ENCODE measurements around the gene MAGOH. TPM values are rescaled to one million over a fixed set of nuclear protein-coding genes. Genes with fewer than 3 reads are reported as not detected.
A peak's percentile ranks its signal among the peaks of the same experiment; 100 is the strongest.

MAGOH gene
- total and polyA plus RNA-seq, 2 donors (not counting 1 experiment from before 2014, with no cell fraction given): 33.0 to 34.5 TPM

- Histone ChIP-seq H3K27me3 (ENCODE audit: control insufficient read depth, insufficient read depth, low read length) (no peaks in the 10 kb centered on the region), H3K79me2 (ENCODE audit: control insufficient read depth, insufficient read depth, low read length) (peaks cover 11% of the 10 kb centered on the region), H3K4me2 (ENCODE audit: extremely low read depth, insufficient read depth, low read length) (peak overlapping the region; percentile 93), H4K20me1 (ENCODE audit: control insufficient read depth, extremely low read depth, insufficient read depth, low read length) (no peaks in the 10 kb centered on the region), H3K36me3 (ENCODE audit: control insufficient read depth, insufficient read depth, low read length) (peaks cover 4% of the 10 kb centered on the region), H3K4me3 (replicated peaks in 1 of 4; ENCODE audit: control extremely low read depth in 1 of 4, insufficient read depth in 1 of 4, low read depth in 3 of 4, low read length in 4 of 4) (peak overlapping the region; percentile 77 to 94 (median 82)), H3K9ac (ENCODE audit: insufficient read depth, low read length) (peak overlapping the region; percentile 95), H2AFZ (ENCODE audit: low read length) (peak overlapping the region; percentile 97), H3K27ac (ENCODE audit: insufficient read depth, low read length) (peak overlapping the region; percentile 97), H3K9me3 (ENCODE audit: control insufficient read depth, insufficient read depth, low read depth, low read length) (no peaks in the 10 kb centered on the region), H3K4me1 (ENCODE audit: control insufficient read depth, extremely low read depth, insufficient read depth, low read length) (peaks cover 4% of the 10 kb centered on the region)
- no peak for TF ChIP-seq EZH2 (IDR thresholded peaks at IDR 0.05; ENCODE audit: low read length, missing control alignments)
- no peak for TF ChIP-seq CTCF (conservative IDR thresholded peaks at IDR 0.05 in 1 of 2, IDR thresholded peaks at IDR 0.05 in 1 of 2; ENCODE audit: low read depth in 1 of 2, low read length in 2 of 2)
- DNase-seq (ENCODE audit: low read depth in 2 of 2): no peak
Observed at GRCh38 chr1:53219711-53220110, 18.6 kb downstream of the MAGOH start.

- no peak overlapping the region for H3K4me2 ChIP-seq (ENCODE audit: extremely low read depth, insufficient read depth, low read length)
- no peak overlapping the region for H3K9ac ChIP-seq (ENCODE audit: insufficient read depth, low read length)
- H3K36me3 ChIP-seq (ENCODE audit: control insufficient read depth, insufficient read depth, low read length): peaks cover 8% of the 10 kb centered on the region
- no peaks in the 10 kb centered on the region for H4K20me1 ChIP-seq (ENCODE audit: control insufficient read depth, extremely low read depth, insufficient read depth, low read length)
- H3K4me1 ChIP-seq (ENCODE audit: control insufficient read depth, extremely low read depth, insufficient read depth, low read length): peaks cover 4% of the 10 kb centered on the region
- TF ChIP-seq CTCF (conservative IDR thresholded peaks at IDR 0.05 in 1 of 2, IDR thresholded peaks at IDR 0.05 in 1 of 2; ENCODE audit: low read depth in 1 of 2, low read length in 2 of 2): no peak
- no peak for TF ChIP-seq EZH2 (IDR thresholded peaks at IDR 0.05; ENCODE audit: low read length, missing control alignments)
- H2AFZ ChIP-seq (ENCODE audit: low read length): no peak overlapping the region
- no peak overlapping the region for H3K27ac ChIP-seq (ENCODE audit: insufficient read depth, low read length)
- DNase-seq (ENCODE audit: low read depth in 2 of 2): no peak
- no peaks in the 10 kb centered on the region for H3K9me3 ChIP-seq (ENCODE audit: control insufficient read depth, insufficient read depth, low read depth, low read length)
- H3K79me2 ChIP-seq (ENCODE audit: control insufficient read depth, insufficient read depth, low read length): peaks cover 11% of the 10 kb centered on the region
- no peaks in the 10 kb centered on the region for H3K27me3 ChIP-seq (ENCODE audit: control insufficient read depth, insufficient read depth, low read length)
- H3K4me3 ChIP-seq (replicated peaks in 1 of 4; ENCODE audit: control extremely low read depth in 1 of 4, insufficient read depth in 1 of 4, low read depth in 3 of 4, low read length in 4 of 4): no peak overlapping the region
Observed at GRCh38 chr1:53218201-53218600, 20.1 kb downstream of the MAGOH start.

GRCh38 chr1:53214376-53214940 lies 23.9 kb downstream of the MAGOH start:
- no peak overlapping the region for H2AFZ ChIP-seq (ENCODE audit: low read length)
- DNase-seq (ENCODE audit: low read depth in 2 of 2): no peak
- no peak overlapping the region for H3K4me3 ChIP-seq (replicated peaks in 1 of 4; ENCODE audit: control extremely low read depth in 1 of 4, insufficient read depth in 1 of 4, low read depth in 3 of 4, low read length in 4 of 4)
- no peaks in the 10 kb centered on the region for H3K9me3 ChIP-seq (ENCODE audit: control insufficient read depth, insufficient read depth, low read depth, low read length)
- peaks cover 19% of the 10 kb centered on the region for H3K36me3 ChIP-seq (ENCODE audit: control insufficient read depth, insufficient read depth, low read length)
- H3K27me3 ChIP-seq (ENCODE audit: control insufficient read depth, insufficient read depth, low read length): no peaks in the 10 kb centered on the region
- H3K27ac ChIP-seq (ENCODE audit: insufficient read depth, low read length): no peak overlapping the region
- no peak for TF ChIP-seq EZH2 (IDR thresholded peaks at IDR 0.05; ENCODE audit: low read length, missing control alignments)
- no peak for TF ChIP-seq CTCF (conservative IDR thresholded peaks at IDR 0.05 in 1 of 2, IDR thresholded peaks at IDR 0.05 in 1 of 2; ENCODE audit: low read depth in 1 of 2, low read length in 2 of 2)
- no peak overlapping the region for H3K9ac ChIP-seq (ENCODE audit: insufficient read depth, low read length)
- H4K20me1 ChIP-seq (ENCODE audit: control insufficient read depth, extremely low read depth, insufficient read depth, low read length): no peaks in the 10 kb centered on the region
- no peak overlapping the region for H3K4me2 ChIP-seq (ENCODE audit: extremely low read depth, insufficient read depth, low read length)
- H3K4me1 ChIP-seq (ENCODE audit: control insufficient read depth, extremely low read depth, insufficient read depth, low read length): peaks cover 2% of the 10 kb centered on the region
- peaks cover 8% of the 10 kb centered on the region for H3K79me2 ChIP-seq (ENCODE audit: control insufficient read depth, insufficient read depth, low read length)
